Activated T-helper 1 cell treated with anti-CD3 and anti-CD28 coated beads, Interleukin-2, amount 50 U/mL, for 16 hours (primary cell): Measurements from ENCODE around the gene BEAN1.
"Not testable (repeated sequence)": the region's sequence is repeated elsewhere in the genome, so short reads cannot be mapped to it uniquely, and the experiment has no call there.

ENCODE experiments used
- DNase-seq, 2 donors: peaks; one replicate each; pipeline ENCODE4 v3.0.0-alpha.2; 2020; ENCODE audit warnings: low read depth in 1 of 2, low spot score in 1 of 2

BEAN1 gene

GRCh38 chr16:66484453-66485213 lies 57.5 kb downstream of the BEAN1 start:
- DNase-seq, result no peak

- no peak for DNase-seq
Measured at GRCh38 chr16:66485376-66485775, 58.3 kb downstream of the BEAN1 start.

GRCh38 chr16:66486199-66486772 lies 59.2 kb downstream of the BEAN1 start:
- DNase-seq, result no peak

GRCh38 chr16:66486773-66487579 lies 59.9 kb downstream of the BEAN1 start:
- DNase-seq, result no peak

DNA sequence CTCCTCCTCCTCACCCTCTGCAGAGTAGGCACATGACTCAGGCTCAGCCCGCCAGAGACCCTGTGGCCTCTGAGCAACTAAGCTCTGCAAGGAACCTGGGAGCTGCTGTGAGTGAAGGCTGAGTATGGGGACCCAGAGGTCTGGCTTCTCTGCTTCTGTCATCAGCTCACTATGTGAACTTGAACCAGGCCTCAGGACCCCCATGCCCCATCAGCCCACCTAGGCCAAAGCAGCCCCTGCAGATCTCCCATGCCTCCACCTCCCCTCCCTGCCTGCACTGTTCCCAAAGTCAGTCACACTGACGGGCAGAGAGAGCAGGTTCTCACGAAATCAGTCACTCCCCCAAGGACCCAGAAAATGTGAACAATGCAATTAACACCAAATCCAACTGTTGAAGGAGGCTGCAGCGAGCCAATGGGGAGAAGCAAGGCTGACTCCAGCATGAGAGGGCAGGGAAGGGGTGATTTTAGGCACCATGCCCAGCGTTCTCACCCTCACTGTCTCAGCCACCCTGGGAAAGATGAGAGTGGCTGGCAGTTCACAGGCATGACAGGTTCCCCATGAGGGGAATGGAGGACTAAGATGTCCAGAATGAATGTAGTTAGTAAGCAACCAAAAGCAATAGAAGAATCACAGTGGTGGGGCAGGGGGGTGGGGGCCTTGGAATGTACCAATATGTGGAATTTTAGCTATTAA lies 60.6 kb downstream of the BEAN1 start:
- no peak for DNase-seq

DNA sequence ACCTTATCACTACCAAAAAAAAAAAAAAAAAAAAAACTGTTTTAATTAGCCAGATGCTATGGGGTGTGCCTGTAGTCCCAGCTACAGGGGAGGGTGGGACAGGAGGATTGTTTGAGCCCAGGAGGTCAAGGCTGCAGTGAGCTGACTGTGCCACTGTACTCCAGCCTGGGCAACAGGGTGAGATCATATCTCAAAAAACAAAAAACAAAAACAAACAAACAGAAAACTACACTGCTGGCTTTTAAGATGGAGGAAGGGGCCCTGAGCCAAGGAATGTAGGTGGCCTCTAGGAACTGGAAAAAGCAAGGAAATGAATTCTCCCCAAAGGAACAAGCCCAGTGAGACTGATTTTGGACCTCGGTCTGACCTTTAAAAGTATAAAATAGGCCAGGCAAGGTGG lies 61.4 kb downstream of the BEAN1 start:
- no peak for DNase-seq

GRCh38 chr16:66489385-66489784 lies 62.3 kb downstream of the BEAN1 start:
- DNase-seq, result no peak

GRCh38 chr16:66489818-66490217 lies 62.7 kb downstream of the BEAN1 start:
- no peak for DNase-seq

GRCh38 chr16:66490774-66491715 lies 64.0 kb downstream of the BEAN1 start:
- DNase-seq, result no peak

- no peak for DNase-seq
Measured at GRCh38 chr16:66491716-66492064, 64.6 kb downstream of the BEAN1 start.

- DNase-seq, result no peak
Measured at GRCh38 chr16:66493490-66494401, 66.7 kb downstream of the BEAN1 start.

DNA sequence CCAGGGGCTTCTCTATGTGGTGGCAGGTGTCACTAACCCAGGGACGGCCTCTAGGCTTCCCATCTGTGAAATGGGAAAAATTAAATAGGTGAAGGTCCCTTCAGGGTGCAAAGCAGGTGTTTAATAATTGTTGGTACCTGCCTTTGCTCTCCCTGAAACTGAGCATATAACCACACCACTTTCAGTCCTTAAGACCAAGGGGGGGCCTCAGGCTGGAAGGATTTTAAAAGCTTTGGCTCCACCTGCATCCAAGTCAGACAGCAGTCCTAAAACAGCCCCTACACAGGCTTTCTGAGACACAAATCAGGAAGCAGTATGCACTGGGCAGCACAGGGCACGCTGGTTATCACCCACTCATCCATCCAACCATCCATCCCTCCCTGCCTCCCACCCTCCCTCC lies 67.8 kb downstream of the BEAN1 start:
- no peak for DNase-seq

- DNase-seq, result no peak
Measured at GRCh38 chr16:66495440-66495839, 68.3 kb downstream of the BEAN1 start.

GRCh38 chr16:66496226-66496625 lies 69.1 kb downstream of the BEAN1 start:
- DNase-seq, result not testable (repeated sequence)

- not testable (repeated sequence) for DNase-seq
Measured at GRCh38 chr16:66497921-66498320, 70.8 kb downstream of the BEAN1 start.

DNA sequence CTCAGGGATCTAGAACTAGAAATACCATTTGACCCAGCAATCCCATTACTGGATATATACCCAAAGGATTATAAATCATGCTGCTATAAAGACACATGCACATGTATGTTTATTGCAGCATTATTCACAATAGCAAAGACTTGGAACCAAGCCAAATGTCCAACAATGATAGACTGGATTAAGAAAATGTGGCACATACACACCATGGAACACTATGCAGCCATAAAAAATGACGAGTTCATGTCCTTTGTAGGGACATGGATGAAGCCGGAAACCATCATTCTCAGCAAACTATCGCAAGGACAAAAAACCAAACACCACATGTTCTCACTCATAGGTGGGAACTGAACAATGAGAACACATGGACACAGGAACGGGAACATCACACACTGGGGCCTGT lies 74.5 kb downstream of the BEAN1 start:
- not testable (repeated sequence) for DNase-seq

DNA sequence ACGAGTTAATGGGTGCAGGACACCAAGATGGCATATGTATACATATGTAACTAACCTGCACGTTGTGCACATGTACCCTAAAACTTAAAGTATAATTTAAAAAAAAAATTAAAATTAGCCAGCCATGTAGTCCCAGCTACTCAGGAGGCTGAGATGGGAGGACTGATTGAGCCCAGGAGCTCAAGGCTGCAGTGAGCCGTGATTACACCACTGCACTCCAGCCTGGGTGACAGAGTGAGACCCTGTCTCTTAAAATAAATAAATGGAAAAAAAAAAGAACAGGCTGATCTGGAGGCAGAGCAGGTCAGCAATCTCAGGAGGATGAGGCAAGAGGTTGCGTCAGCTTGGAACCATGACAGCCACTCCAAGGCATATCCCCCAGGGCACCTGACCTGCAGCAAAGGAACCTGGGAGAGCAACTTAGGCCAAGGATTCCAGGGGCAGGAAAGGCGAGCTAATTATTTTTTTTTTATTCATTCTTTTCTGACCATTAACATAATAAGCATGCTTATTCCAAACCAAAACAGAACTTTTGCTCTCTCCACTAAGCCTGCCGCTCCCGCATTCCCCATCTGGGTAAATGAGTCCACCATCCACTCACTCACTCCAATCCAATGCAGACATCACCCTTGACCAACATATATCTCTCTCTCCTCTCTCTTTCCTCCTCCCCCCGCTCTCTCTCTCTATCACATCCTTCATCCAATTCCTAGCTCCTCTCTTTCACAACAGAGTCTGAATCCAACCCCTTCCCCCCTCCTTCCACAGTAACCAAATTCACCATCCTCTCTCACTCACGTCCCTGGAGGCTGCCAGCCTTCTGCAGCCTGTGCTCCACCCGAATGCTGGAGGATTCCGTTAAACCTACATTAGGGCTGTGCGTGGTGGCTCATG lies 75.2 kb downstream of the BEAN1 start:
- DNase-seq, result no peak

DNA sequence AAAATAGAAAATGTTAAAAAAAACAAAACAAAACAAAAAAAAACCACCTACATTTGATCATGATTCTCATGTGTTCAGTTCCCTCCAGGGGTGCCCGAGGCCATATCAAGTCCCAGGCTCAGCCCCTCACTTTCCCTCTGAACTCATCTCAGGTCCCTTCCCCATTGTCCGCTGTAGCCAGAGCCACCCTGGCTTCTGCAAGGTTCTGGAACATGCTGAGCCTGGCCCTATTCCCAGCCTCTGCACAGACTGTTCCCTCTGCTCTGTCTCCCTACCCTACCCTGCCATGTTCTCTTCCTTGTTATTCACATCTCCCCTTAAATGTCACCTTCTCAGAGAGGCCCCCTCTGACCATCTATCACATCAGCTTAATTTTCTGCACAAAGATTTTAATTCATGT lies 75.9 kb downstream of the BEAN1 start:
- no peak for DNase-seq
